ENCODE data around the gene GPX2. TPM values are rescaled to one million over a fixed set of nuclear protein-coding genes. Genes with fewer than 3 reads are reported as not detected.

The GPX2 gene
- total and polyA plus RNA-seq, 2 experiments from 2014 or later = not detected

GRCh38 chr14:64958743-64959142 lies 16.2 kb upstream of the GPX2 start:
- Histone ChIP-seq H3K79me2 (ENCODE audit: insufficient read depth) (no peaks in the 10 kb centered on the region), H3K9me2 (ENCODE audit: insufficient read depth) (no peaks in the 10 kb centered on the region), H3F3A (ENCODE audit: insufficient read depth) (no peaks in the 10 kb centered on the region), H4K20me1 (ENCODE audit: insufficient read depth) (no peaks in the 10 kb centered on the region), H2AFZ (no peak overlapping the region), H3K27me3 (replicated peaks; ENCODE audit: insufficient read depth) (no peaks in the 10 kb centered on the region), H3K9ac (no peak overlapping the region), H3K4me2 (ENCODE audit: unreplicated experiment) (no peak overlapping the region), H3K36me3 (ENCODE audit: low read depth) (no peaks in the 10 kb centered on the region), H3K27ac (no peak overlapping the region), H3K9me3 (ENCODE audit: low read depth) (no peaks in the 10 kb centered on the region), H3K4me1 (ENCODE audit: insufficient read depth) (no peaks in the 10 kb centered on the region), H3K4me3 (no peak overlapping the region)
- 65 to 76% methylated on average over 5 of the region's 5 CpGs for WGBS, 2 experiments (ENCODE audit: low coverage in 1 of 2, low lambda C conversion rate in 2 of 2, missing lambda C conversion rate in 2 of 2)
- in situ Hi-C loops (cut with MboI) = no loop called here
- no peak for DNase-seq
- TF ChIP-seq EZH2phosphoT487 (IDR thresholded peaks at IDR 0.05; ENCODE audit: insufficient read depth, low read depth) (no peak), EZH2 (IDR thresholded peaks at IDR 0.05; ENCODE audit: insufficient read depth, poor library complexity, severe bottlenecking) (no peak)

GRCh38 chr14:64958201-64958600 lies 15.7 kb upstream of the GPX2 start:
- H3K36me3 ChIP-seq (ENCODE audit: low read depth) = no peaks in the 10 kb centered on the region
- H3K27me3 ChIP-seq (replicated peaks; ENCODE audit: insufficient read depth) = no peaks in the 10 kb centered on the region
- H3K4me1 ChIP-seq (ENCODE audit: insufficient read depth) = no peaks in the 10 kb centered on the region
- DNase-seq = no peak
- H3F3A ChIP-seq (ENCODE audit: insufficient read depth) = no peaks in the 10 kb centered on the region
- no peak for TF ChIP-seq EZH2 (IDR thresholded peaks at IDR 0.05; ENCODE audit: insufficient read depth, poor library complexity, severe bottlenecking)
- no peak for TF ChIP-seq EZH2phosphoT487 (IDR thresholded peaks at IDR 0.05; ENCODE audit: insufficient read depth, low read depth)
- no peaks in the 10 kb centered on the region for H4K20me1 ChIP-seq (ENCODE audit: insufficient read depth)
- no peak overlapping the region for H3K9ac ChIP-seq
- no peak overlapping the region for H3K4me3 ChIP-seq
- no peaks in the 10 kb centered on the region for H3K9me2 ChIP-seq (ENCODE audit: insufficient read depth)
- no peak overlapping the region for H3K4me2 ChIP-seq (ENCODE audit: unreplicated experiment)
- no peak overlapping the region for H2AFZ ChIP-seq
- H3K79me2 ChIP-seq (ENCODE audit: insufficient read depth) = no peaks in the 10 kb centered on the region
- in situ Hi-C loops (cut with MboI) = no loop called here
- H3K9me3 ChIP-seq (ENCODE audit: low read depth) = no peaks in the 10 kb centered on the region
- WGBS, 2 experiments (ENCODE audit: low coverage in 1 of 2, low lambda C conversion rate in 2 of 2, missing lambda C conversion rate in 2 of 2) = 93 to 100% methylated on average over 2 of the region's 2 CpGs
- H3K27ac ChIP-seq = no peak overlapping the region

- no peak overlapping the region for H2AFZ ChIP-seq
- WGBS, 2 experiments (ENCODE audit: low coverage in 1 of 2, low lambda C conversion rate in 2 of 2, missing lambda C conversion rate in 2 of 2) = 82 to 85% methylated on average over 8 of the region's 8 CpGs
- in situ Hi-C loops (cut with MboI) = no loop called here
Measured at GRCh38 chr14:64956697-64957406, 14.3 kb upstream of the GPX2 start.

GRCh38 chr14:64955297-64955696 lies 12.8 kb upstream of the GPX2 start:
- no peak overlapping the region for H3K9ac ChIP-seq
- H3K4me2 ChIP-seq (ENCODE audit: unreplicated experiment) = no peak overlapping the region
- H2AFZ ChIP-seq = no peak overlapping the region
- no peaks in the 10 kb centered on the region for H3K36me3 ChIP-seq (ENCODE audit: low read depth)
- H3K4me3 ChIP-seq = no peak overlapping the region
- no peaks in the 10 kb centered on the region for H3K9me2 ChIP-seq (ENCODE audit: insufficient read depth)
- no peak for DNase-seq
- no peaks in the 10 kb centered on the region for H3F3A ChIP-seq (ENCODE audit: insufficient read depth)
- H4K20me1 ChIP-seq (ENCODE audit: insufficient read depth) = no peaks in the 10 kb centered on the region
- no peaks in the 10 kb centered on the region for H3K4me1 ChIP-seq (ENCODE audit: insufficient read depth)
- no peak for TF ChIP-seq EZH2phosphoT487 (IDR thresholded peaks at IDR 0.05; ENCODE audit: insufficient read depth, low read depth)
- no peak for TF ChIP-seq EZH2 (IDR thresholded peaks at IDR 0.05; ENCODE audit: insufficient read depth, poor library complexity, severe bottlenecking)
- in situ Hi-C loops (cut with MboI) = no loop called here
- H3K79me2 ChIP-seq (ENCODE audit: insufficient read depth) = no peaks in the 10 kb centered on the region
- no peak overlapping the region for H3K27ac ChIP-seq
- no peaks in the 10 kb centered on the region for H3K9me3 ChIP-seq (ENCODE audit: low read depth)
- H3K27me3 ChIP-seq (replicated peaks; ENCODE audit: insufficient read depth) = no peaks in the 10 kb centered on the region
- 71 to 73% methylated on average over 6 of the region's 6 CpGs for WGBS, 2 experiments (ENCODE audit: low coverage in 1 of 2, low lambda C conversion rate in 2 of 2, missing lambda C conversion rate in 2 of 2)

More at GRCh38 chr14:64956697-64957406, 14.3 kb upstream of the GPX2 start:
- H3F3A ChIP-seq (ENCODE audit: insufficient read depth) = no peaks in the 10 kb centered on the region
- H3K27me3 ChIP-seq (replicated peaks; ENCODE audit: insufficient read depth) = no peaks in the 10 kb centered on the region
- H3K27ac ChIP-seq = no peak overlapping the region
- no peak for DNase-seq
- H3K4me3 ChIP-seq = no peak overlapping the region
- H4K20me1 ChIP-seq (ENCODE audit: insufficient read depth) = no peaks in the 10 kb centered on the region
- no peak overlapping the region for H3K4me2 ChIP-seq (ENCODE audit: unreplicated experiment)
- TF ChIP-seq EZH2 (IDR thresholded peaks at IDR 0.05; ENCODE audit: insufficient read depth, poor library complexity, severe bottlenecking) (no peak), EZH2phosphoT487 (IDR thresholded peaks at IDR 0.05; ENCODE audit: insufficient read depth, low read depth) (no peak)
- H3K9ac ChIP-seq = no peak overlapping the region
- H3K79me2 ChIP-seq (ENCODE audit: insufficient read depth) = no peaks in the 10 kb centered on the region
- no peaks in the 10 kb centered on the region for H3K9me2 ChIP-seq (ENCODE audit: insufficient read depth)
- no peaks in the 10 kb centered on the region for H3K36me3 ChIP-seq (ENCODE audit: low read depth)
- H3K9me3 ChIP-seq (ENCODE audit: low read depth) = no peaks in the 10 kb centered on the region
- H3K4me1 ChIP-seq (ENCODE audit: insufficient read depth) = no peaks in the 10 kb centered on the region

Data from GM23248 (cell line).